ENCODE data around the gene MUC12.
"Not testable (repeated sequence)": the region's sequence is repeated elsewhere in the genome, so short reads cannot be mapped to it uniquely, and the experiment has no call there.

- not testable (repeated sequence) for TF ChIP-seq CTCF (conservative IDR thresholded peaks at IDR 0.05); ZFX (IDR thresholded peaks at IDR 0.05)
Observed at GRCh38 chr7:101065162-101065561, 95.8 kb downstream of the MUC12 start.
